Fibroblast of skin of right quadriceps (primary cell): ENCODE measurements around the gene CARHSP1.
"Not testable (repeated sequence)": the region's sequence is repeated elsewhere in the genome, so short reads cannot be mapped to it uniquely, and the experiment has no call there.

Experiments
- DNase-seq: peaks from one replicate; pipeline ENCODE4 v3.0.0-alpha.2; 2013

Gene CARHSP1

GRCh38 chr16:8853150-8853549 lies 15.7 kb downstream of the CARHSP1 start:
- DNase-seq: no peak

- DNase-seq: no peak
Measured at GRCh38 chr16:8852534-8852933, 16.3 kb downstream of the CARHSP1 start.

- no peak for DNase-seq
Measured at GRCh38 chr16:8851761-8852403, 16.9 kb downstream of the CARHSP1 start.

GRCh38 chr16:8850279-8850885 lies 18.4 kb downstream of the CARHSP1 start:
- peak; percentile 61 for DNase-seq

GRCh38 chr16:8849411-8850011 lies 19.3 kb downstream of the CARHSP1 start:
- no peak for DNase-seq

- DNase-seq: peak; percentile 83
Measured at GRCh38 chr16:8848939-8849391, 19.8 kb downstream of the CARHSP1 start.

- no peak for DNase-seq
Measured at GRCh38 chr16:8848231-8848938, 20.4 kb downstream of the CARHSP1 start.

GRCh38 chr16:8847623-8848022 lies 21.2 kb downstream of the CARHSP1 start:
- DNase-seq: no peak

- DNase-seq: no peak
Measured at GRCh38 chr16:8847145-8847544, 21.7 kb downstream of the CARHSP1 start.

- DNase-seq: no peak
Measured at GRCh38 chr16:8846401-8846932, 22.3 kb downstream of the CARHSP1 start.

GRCh38 chr16:8845699-8846298 lies 23.0 kb downstream of the CARHSP1 start:
- no peak for DNase-seq

- DNase-seq: not testable (repeated sequence)
Measured at GRCh38 chr16:8843296-8843695, 25.5 kb downstream of the CARHSP1 start.

GRCh38 chr16:8842016-8842415 lies 26.8 kb downstream of the CARHSP1 start:
- not testable (repeated sequence) for DNase-seq

GRCh38 chr16:8837594-8837993 lies 31.2 kb downstream of the CARHSP1 start:
- not testable (repeated sequence) for DNase-seq

GRCh38 chr16:8836797-8837196 lies 32.0 kb downstream of the CARHSP1 start:
- not testable (repeated sequence) for DNase-seq

- no peak for DNase-seq
Measured at GRCh38 chr16:8832717-8833105, 36.1 kb downstream of the CARHSP1 start.

- DNase-seq: no peak
Measured at GRCh38 chr16:8831871-8832716, 36.7 kb downstream of the CARHSP1 start.

GRCh38 chr16:8831450-8831849 lies 37.4 kb downstream of the CARHSP1 start:
- no peak for DNase-seq

- no peak for DNase-seq
Measured at GRCh38 chr16:8828541-8829165, 40.2 kb downstream of the CARHSP1 start.

- DNase-seq: no peak
Measured at GRCh38 chr16:8826278-8826879, 42.4 kb downstream of the CARHSP1 start.

- DNase-seq: no peak
Measured at GRCh38 chr16:8822403-8822802, 46.4 kb downstream of the CARHSP1 start.
